ENCODE data around the gene ITIH2.
"Not testable (repeated sequence)": the region's sequence is repeated elsewhere in the genome, so short reads cannot be mapped to it uniquely, and the experiment has no call there.

The ITIH2 gene

GRCh38 chr10:7686351-7687171, 16.6 kb upstream of the ITIH2 start:
- ATAC-seq (replicated peaks) (no peak), DNase-seq (no peak)
- Mint-ChIP-seq H3K4me1 (peaks cover 2 to 4% of the 10 kb centered on the region in 2 donors), H3K27ac (no peak overlapping the region), H3K4me3 (no peak overlapping the region), H3K27me3 (peaks cover 26 to 34% of the 10 kb centered on the region in 2 donors), H3K36me3 (peaks cover 0 to 8% of the 10 kb centered on the region in 2 donors), H3K9me3 (peaks cover 9 to 31% of the 10 kb centered on the region in 2 donors)

- Mint-ChIP-seq H3K27ac (peak overlapping the region; percentile 44), H3K9me3 (peaks cover 10 to 29% of the 10 kb centered on the region in 2 donors), H3K27me3 (peaks cover 20 to 26% of the 10 kb centered on the region in 2 donors), H3K36me3 (peaks cover 0 to 4% of the 10 kb centered on the region in 2 donors), H3K4me3 (no peak overlapping the region), H3K4me1 (peaks cover 2 to 4% of the 10 kb centered on the region in 2 donors)
- ATAC-seq (replicated peaks) (peak; percentile 96 to 97), DNase-seq (peak; percentile 71)
Observed at GRCh38 chr10:7687228-7687907, 15.7 kb upstream of the ITIH2 start.

GRCh38 chr10:7689591-7689990, 13.5 kb upstream of the ITIH2 start:
- H3K36me3 Mint-ChIP-seq: peaks cover 5% of the 10 kb centered on the region in 2 donors
- H3K9me3 Mint-ChIP-seq: peaks cover 12 to 23% of the 10 kb centered on the region in 2 donors
- H3K4me1 Mint-ChIP-seq: peaks cover 2 to 4% of the 10 kb centered on the region in 2 donors
- ATAC-seq (replicated peaks) (no peak), DNase-seq (no peak)
- no peak overlapping the region for H3K27ac Mint-ChIP-seq
- no peak overlapping the region for H3K4me3 Mint-ChIP-seq
- peaks cover 8 to 16% of the 10 kb centered on the region in 2 donors for H3K27me3 Mint-ChIP-seq

- not testable (repeated sequence) for H3K4me1 Mint-ChIP-seq; DNase-seq; ATAC-seq (replicated peaks); H3K27ac Mint-ChIP-seq; H3K4me3 Mint-ChIP-seq; H3K36me3 Mint-ChIP-seq
- Mint-ChIP-seq H3K9me3 (peaks cover 12 to 23% of the 10 kb centered on the region in 2 donors), H3K27me3 (peaks cover 5 to 11% of the 10 kb centered on the region in 2 donors)
Observed at GRCh38 chr10:7690885-7691597, 12.1 kb upstream of the ITIH2 start.

GRCh38 chr10:7692368-7692767, 10.7 kb upstream of the ITIH2 start:
- H3K27ac Mint-ChIP-seq; H3K4me3 Mint-ChIP-seq; ATAC-seq (replicated peaks); H3K4me1 Mint-ChIP-seq; H3K36me3 Mint-ChIP-seq; DNase-seq; H3K27me3 Mint-ChIP-seq: not testable (repeated sequence)
- H3K9me3 Mint-ChIP-seq: peaks cover 12 to 23% of the 10 kb centered on the region in 2 donors

GRCh38 chr10:7693194-7693593, 9.9 kb upstream of the ITIH2 start:
- ATAC-seq (replicated peaks): not testable (repeated sequence)
- peaks cover 12 to 23% of the 10 kb centered on the region in 2 donors for H3K9me3 Mint-ChIP-seq

GRCh38 chr10:7696545-7696944, 6.6 kb upstream of the ITIH2 start:
- H3K36me3 Mint-ChIP-seq: peaks cover 3 to 5% of the 10 kb centered on the region in 2 donors
- H3K4me3 Mint-ChIP-seq: no peak overlapping the region
- H3K27ac Mint-ChIP-seq: no peak overlapping the region
- no peaks in the 10 kb centered on the region for H3K4me1 Mint-ChIP-seq
- ATAC-seq (replicated peaks) (no peak), DNase-seq (no peak)
- H3K9me3 Mint-ChIP-seq: peaks cover 7 to 11% of the 10 kb centered on the region in 2 donors
- peaks cover 19 to 26% of the 10 kb centered on the region in 2 donors for H3K27me3 Mint-ChIP-seq

More at GRCh38 chr10:7693194-7693593, 9.9 kb upstream of the ITIH2 start:
- H3K4me1 Mint-ChIP-seq, H3K27ac Mint-ChIP-seq, H3K36me3 Mint-ChIP-seq, H3K4me3 Mint-ChIP-seq, DNase-seq, H3K27me3 Mint-ChIP-seq: not testable (repeated sequence)

- Mint-ChIP-seq H3K4me1 (no peaks in the 10 kb centered on the region), H3K27me3 (peaks cover 26 to 29% of the 10 kb centered on the region in 2 donors), H3K27ac (no peak overlapping the region), H3K36me3 (peaks cover 3 to 5% of the 10 kb centered on the region in 2 donors), H3K9me3 (peaks cover 5 to 7% of the 10 kb centered on the region in 2 donors), H3K4me3 (no peak overlapping the region)
- ATAC-seq (replicated peaks) (no peak), DNase-seq (no peak)
Observed at GRCh38 chr10:7697426-7697825, 5.7 kb upstream of the ITIH2 start.

- ATAC-seq (replicated peaks) (no peak), DNase-seq (no peak)
- no peaks in the 10 kb centered on the region for H3K9me3 Mint-ChIP-seq
- no peaks in the 10 kb centered on the region for H3K36me3 Mint-ChIP-seq
- H3K27me3 Mint-ChIP-seq: peaks cover 38 to 41% of the 10 kb centered on the region in 2 donors
- no peaks in the 10 kb centered on the region for H3K4me1 Mint-ChIP-seq
- no peak overlapping the region for H3K27ac Mint-ChIP-seq
- no peak overlapping the region for H3K4me3 Mint-ChIP-seq
Observed at GRCh38 chr10:7700577-7701125, 2.5 kb upstream of the ITIH2 start.

- no peak overlapping the region for H3K27ac Mint-ChIP-seq
- H3K4me3 Mint-ChIP-seq: no peak overlapping the region
- no peak for DNase-seq
- H3K4me1 Mint-ChIP-seq: no peaks in the 10 kb centered on the region
- peaks cover 39 to 46% of the 10 kb centered on the region in 2 donors for H3K27me3 Mint-ChIP-seq
- ATAC-seq (replicated peaks): no peak
- H3K9me3 Mint-ChIP-seq: no peaks in the 10 kb centered on the region
- H3K36me3 Mint-ChIP-seq: no peaks in the 10 kb centered on the region
Observed at GRCh38 chr10:7701158-7701742, 1.9 kb upstream of the ITIH2 start.

GRCh38 chr10:7702288-7702812, 766 bp upstream of the ITIH2 start:
- H3K4me3 Mint-ChIP-seq: no peak overlapping the region
- H3K27me3 Mint-ChIP-seq: peaks cover 37 to 50% of the 10 kb centered on the region in 2 donors
- ATAC-seq (replicated peaks) (no peak), DNase-seq (no peak)
- H3K27ac Mint-ChIP-seq: no peak overlapping the region
- H3K9me3 Mint-ChIP-seq: no peaks in the 10 kb centered on the region
- H3K36me3 Mint-ChIP-seq: no peaks in the 10 kb centered on the region
- H3K4me1 Mint-ChIP-seq: no peaks in the 10 kb centered on the region

- DNase-seq (no peak), ATAC-seq (replicated peaks) (no peak)
- Mint-ChIP-seq H3K9me3 (no peaks in the 10 kb centered on the region), H3K27me3 (peaks cover 32 to 37% of the 10 kb centered on the region in 2 donors), H3K36me3 (no peaks in the 10 kb centered on the region), H3K4me1 (no peaks in the 10 kb centered on the region), H3K4me3 (no peak overlapping the region), H3K27ac (no peak overlapping the region)
Observed at GRCh38 chr10:7704071-7705016, 1.2 kb downstream of the ITIH2 start.

- no peaks in the 10 kb centered on the region for H3K4me1 Mint-ChIP-seq
- no peak overlapping the region for H3K27ac Mint-ChIP-seq
- DNase-seq (no peak), ATAC-seq (replicated peaks) (no peak)
- no peaks in the 10 kb centered on the region for H3K36me3 Mint-ChIP-seq
- H3K27me3 Mint-ChIP-seq: peaks cover 29 to 32% of the 10 kb centered on the region in 2 donors
- no peak overlapping the region for H3K4me3 Mint-ChIP-seq
- H3K9me3 Mint-ChIP-seq: no peaks in the 10 kb centered on the region
Observed at GRCh38 chr10:7705341-7705740, 2.2 kb downstream of the ITIH2 start.

Data from stimulated activated naive B cell treated with anti-CD40 and anti-IgM and Interleukin-4, amounts not matched to agents 10 μg/mL and 1 μg/mL and 100 μg/mL, for 72 hours (primary cell).